GM21367 (cell line): ENCODE data around the gene ZG16B.

Experiments used
- ATAC-seq: cut with Tn5 transposase; IDR thresholded peaks from one replicate; pipeline ENCODE4 v1.9.1; 2021; ENCODE audit not compliant: unreplicated experiment

The ZG16B gene

DNA sequence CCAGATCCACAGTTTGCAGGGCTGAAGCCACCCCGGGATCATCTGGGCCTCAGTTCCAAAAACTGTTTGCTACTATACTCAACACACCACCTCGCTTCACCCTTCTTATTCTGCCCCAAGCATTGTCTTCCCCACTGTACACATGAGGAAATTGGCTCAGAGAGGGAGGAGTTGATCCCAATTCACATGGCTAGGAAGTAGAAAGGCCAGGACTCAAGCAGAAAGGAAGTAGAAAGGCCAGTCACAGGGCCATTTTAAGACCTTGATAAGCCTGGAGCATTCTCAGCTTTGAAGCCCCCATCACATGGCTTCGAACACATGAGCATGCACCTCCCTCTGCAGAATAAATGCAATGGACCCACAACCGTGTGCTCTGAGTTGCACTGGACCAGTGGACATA is 35.5 kb downstream of the ZG16B start:
- no peak for ATAC-seq

GRCh38 chr16:2866431-2866830 is 36.3 kb downstream of the ZG16B start:
- no peak for ATAC-seq

GRCh38 chr16:2867661-2867986 is 37.5 kb downstream of the ZG16B start:
- no peak for ATAC-seq

- peak; percentile 80 for ATAC-seq
Observed at GRCh38 chr16:2867987-2868789, 38.1 kb downstream of the ZG16B start.

GRCh38 chr16:2871926-2872325 is 41.8 kb downstream of the ZG16B start:
- ATAC-seq, result no peak

- ATAC-seq, result no peak
Observed at GRCh38 chr16:2874032-2874911, 44.2 kb downstream of the ZG16B start.

GRCh38 chr16:2874912-2875362 is 44.8 kb downstream of the ZG16B start:
- ATAC-seq, result no peak

DNA sequence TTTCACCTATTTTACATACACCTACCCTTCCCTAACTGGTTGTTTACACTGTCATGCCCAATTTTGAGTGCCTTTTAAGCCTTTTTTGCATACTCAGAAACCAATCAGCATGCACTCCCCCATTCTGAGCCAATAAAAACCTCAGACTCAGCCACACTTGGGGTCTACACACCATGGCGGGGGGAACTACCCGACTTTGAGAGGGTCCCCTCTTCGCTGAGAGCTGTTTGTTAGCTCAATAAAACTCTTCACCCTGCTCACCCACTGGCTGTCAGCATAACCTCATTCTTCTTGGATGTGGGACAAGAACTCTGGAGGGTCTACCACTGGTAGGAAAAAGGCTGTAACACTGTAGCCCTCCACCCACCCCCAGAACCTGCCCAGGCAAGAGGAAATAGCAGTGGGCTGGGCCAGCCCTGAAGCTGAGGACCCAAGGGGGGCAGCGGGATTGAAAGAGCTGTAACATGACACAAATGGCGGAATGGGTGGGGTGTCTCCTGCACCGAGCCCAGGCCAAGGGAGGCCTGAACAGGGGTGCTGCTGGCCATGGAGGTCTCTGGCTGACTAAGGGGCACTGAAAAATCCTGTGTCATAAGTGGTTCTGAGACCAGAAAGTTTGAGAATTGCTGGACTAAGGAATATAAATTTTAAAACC is 49.9 kb downstream of the ZG16B start:
- ATAC-seq, result no peak
